Caco-2 (cell line): Measurements from ENCODE around the gene CPD. TPM values are rescaled to one million over a fixed set of nuclear protein-coding genes. Genes with fewer than 3 reads are reported as not detected.

Source experiments
- BruUV-seq: library from RNA; stranded (reverse); fragments of 400-500 nt; replicated peaks from 2 replicates; lab custom pipeline; 2021; lab: Mats Ljungman, UMichigan
- CTCF ChIA-PET: fragments of 300-600 bp; sonication (Branson Sonifier 250); formaldehyde crosslinking; loops from one replicate; lab custom pipeline; 2022; ENCODE audit warnings: antibody characterized with exemption; lab: Charles Lee
- POLR2A ChIA-PET: fragments of 300-600 bp; sonication (Branson Sonifier 250); formaldehyde crosslinking; loops from one replicate; lab custom pipeline; 2022; ENCODE audit warnings: antibody characterized with exemption; lab: Charles Lee
- DNase-seq, 2 experiments: peaks; one replicate each; pipeline versions ENCODE4 v3.0.0 to v3.0.0-alpha.2; 2020 to 2022
- H3K27me3 ChIP-seq: replicated peaks from 2 replicates; pipeline ENCODE4 v1.6.0; 2011; ENCODE audit warnings: low read length; ENCODE audit not compliant: control insufficient read depth, insufficient read depth
- H3K36me3 ChIP-seq: 2 replicates; pipeline ENCODE4 v1.5.1; 2011; ENCODE audit warnings: low read length; ENCODE audit not compliant: control insufficient read depth, insufficient read depth
- H3K4me1 ChIP-seq: fragments of 250-450 bp; sonication (Bioruptor Pico); 2 replicates; pipeline ENCODE4 v1.5.1; 2020; ENCODE audit warnings: mild to moderate bottlenecking
- H3K4me3 ChIP-seq: 2 replicates; pipeline ENCODE4 v1.5.1; 2011; ENCODE audit warnings: low read depth, mild to moderate bottlenecking, control low read depth, low read length
- H3K9me3 ChIP-seq: fragments of 250-450 bp; sonication (Bioruptor Pico); 2 replicates; pipeline ENCODE4 v1.5.1; 2020; ENCODE audit warnings: mild to moderate bottlenecking, moderate library complexity
- H3K27ac Mint-ChIP-seq: one replicate; pipeline ENCODE4 v1.8.0; 2022; ENCODE audit warnings: mixed read lengths; ENCODE audit not compliant: unreplicated experiment
- H3K27me3 Mint-ChIP-seq: one replicate; pipeline ENCODE4 v1.8.0; 2022; ENCODE audit warnings: mixed read lengths; ENCODE audit not compliant: insufficient read depth, unreplicated experiment
- H3K36me3 Mint-ChIP-seq: one replicate; pipeline ENCODE4 v1.8.0; 2022; ENCODE audit warnings: mild to moderate bottlenecking, mixed read lengths; ENCODE audit not compliant: insufficient read depth, unreplicated experiment
- H3K4me1 Mint-ChIP-seq: one replicate; pipeline ENCODE4 v1.8.0; 2022; ENCODE audit warnings: low read depth, mixed read lengths; ENCODE audit not compliant: unreplicated experiment
- H3K4me3 Mint-ChIP-seq: one replicate; pipeline ENCODE4 v1.8.0; 2022; ENCODE audit warnings: mild to moderate bottlenecking, moderate library complexity, mixed read lengths; ENCODE audit not compliant: unreplicated experiment
- H3K9me3 Mint-ChIP-seq: one replicate; pipeline ENCODE4 v1.8.0; 2022; ENCODE audit warnings: mixed read lengths; ENCODE audit not compliant: unreplicated experiment
- intact Hi-C: fragments of 100-400 bp; cut with micrococcal nuclease; formaldehyde crosslinking; loops from one replicate; pipeline ENCODE4 v1.10.0; 2022; ENCODE audit not compliant: unreplicated experiment
- total RNA-seq: library from RNA; stranded (reverse); gene quantifications from 2 replicates; pipeline ENCODE4 v1.2.3, GENCODE V29; 2022
- TF ChIP-seq, protein P1 (sequence below), 2 experiments: fragments of 200-600 bp in 1 of 2; IDR thresholded peaks; 1 replicate in 1 of 2; 2 replicates in 1 of 2; pipeline versions ENCODE4 v1.5.1 to v1.8.0; 2011 to 2022; ENCODE audit warnings: antibody characterized with exemption in 1 of 2, control low read depth in 1 of 2, inconsistent platforms in 1 of 2, low read depth in 1 of 2, low read length in 1 of 2, mild to moderate bottlenecking in 1 of 2, moderate library complexity in 1 of 2; ENCODE audit not compliant: insufficient read depth in 1 of 2, severe bottlenecking in 1 of 2, unreplicated experiment in 1 of 2

Gene CPD
- total RNA-seq, 1 experiment from 2014 or later, result 127 TPM

DNA sequence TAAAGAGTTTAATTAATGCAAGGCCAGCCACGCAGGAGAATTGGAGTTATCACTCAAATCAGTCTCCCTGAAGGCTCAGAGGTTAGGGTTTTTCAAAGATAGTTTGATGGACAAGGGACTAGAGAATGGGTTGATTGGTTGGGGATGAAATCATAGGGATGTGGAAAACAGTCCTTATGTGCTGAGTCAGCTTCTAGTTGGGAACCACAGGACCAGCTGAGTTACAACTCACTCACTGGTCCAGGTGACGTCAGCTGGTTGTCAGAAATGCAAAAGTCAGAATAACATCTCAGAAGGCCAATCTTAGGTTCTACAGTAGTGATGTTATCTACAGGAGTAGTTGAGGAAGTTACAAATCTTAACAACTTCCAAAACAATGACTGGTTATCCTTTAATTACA is 47.6 kb downstream of the CPD start:
- Histone ChIP-seq H3K36me3 (peaks cover 2% of the 10 kb centered on the region; the same call in 1 of the 2 replicates), H3K27me3 (no peaks in the 10 kb centered on the region), H3K9me3 (no peaks in the 10 kb centered on the region), H3K4me3 (no peak overlapping the region), H3K4me1 (peaks cover 16% of the 10 kb centered on the region)
- ChIA-PET CTCF (interaction anchor here (0.7 kb wide), 1 partner anchor 10 kb away, joined by 3 read pairs; no protein-coding TSS in a partner anchor), POLR2A (no interaction called here)
- H3K27me3 Mint-ChIP-seq, result no peaks in the 10 kb centered on the region
- DNase-seq, result no peak
- H3K4me3 Mint-ChIP-seq, result no peak overlapping the region
- no peaks in the 10 kb centered on the region for H3K9me3 Mint-ChIP-seq
- H3K27ac Mint-ChIP-seq, result no peak overlapping the region
- BruUV-seq, result no TSS peak
- intact Hi-C loops, result no loop called here
- H3K36me3 Mint-ChIP-seq, result peaks cover 54% of the 10 kb centered on the region
- TF ChIP-seq, protein P1, sequence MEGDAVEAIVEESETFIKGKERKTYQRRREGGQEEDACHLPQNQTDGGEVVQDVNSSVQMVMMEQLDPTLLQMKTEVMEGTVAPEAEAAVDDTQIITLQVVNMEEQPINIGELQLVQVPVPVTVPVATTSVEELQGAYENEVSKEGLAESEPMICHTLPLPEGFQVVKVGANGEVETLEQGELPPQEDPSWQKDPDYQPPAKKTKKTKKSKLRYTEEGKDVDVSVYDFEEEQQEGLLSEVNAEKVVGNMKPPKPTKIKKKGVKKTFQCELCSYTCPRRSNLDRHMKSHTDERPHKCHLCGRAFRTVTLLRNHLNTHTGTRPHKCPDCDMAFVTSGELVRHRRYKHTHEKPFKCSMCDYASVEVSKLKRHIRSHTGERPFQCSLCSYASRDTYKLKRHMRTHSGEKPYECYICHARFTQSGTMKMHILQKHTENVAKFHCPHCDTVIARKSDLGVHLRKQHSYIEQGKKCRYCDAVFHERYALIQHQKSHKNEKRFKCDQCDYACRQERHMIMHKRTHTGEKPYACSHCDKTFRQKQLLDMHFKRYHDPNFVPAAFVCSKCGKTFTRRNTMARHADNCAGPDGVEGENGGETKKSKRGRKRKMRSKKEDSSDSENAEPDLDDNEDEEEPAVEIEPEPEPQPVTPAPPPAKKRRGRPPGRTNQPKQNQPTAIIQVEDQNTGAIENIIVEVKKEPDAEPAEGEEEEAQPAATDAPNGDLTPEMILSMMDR (IDR thresholded peaks at IDR 0.05; ENCODE audit: insufficient read depth in 1 of 2, low read depth in 1 of 2, low read length in 1 of 2, severe bottlenecking in 1 of 2, unreplicated experiment in 1 of 2), result no peak
- peaks cover 3% of the 10 kb centered on the region for H3K4me1 Mint-ChIP-seq

DNA sequence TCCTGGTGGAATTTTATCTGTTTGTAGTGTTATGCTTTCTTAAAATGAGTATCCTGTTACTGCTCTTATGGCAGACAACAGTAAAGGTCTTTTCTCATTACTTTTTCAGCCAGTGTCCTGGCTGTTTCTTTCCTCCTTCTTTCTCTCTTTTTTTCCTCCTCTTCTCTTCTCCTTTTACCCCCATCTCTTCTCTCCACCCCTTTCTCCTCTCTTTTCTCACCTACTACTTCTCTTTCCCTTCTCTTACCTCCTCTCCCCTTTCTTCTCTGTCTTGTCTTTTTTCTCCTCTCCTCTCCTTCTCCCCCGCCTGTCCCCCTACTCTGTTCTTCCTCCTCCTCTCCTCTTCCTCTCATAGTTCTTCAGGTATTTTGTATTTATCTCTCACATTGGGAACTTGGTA is 48.9 kb downstream of the CPD start:
- CTCF ChIA-PET, result no interaction called here

DNA sequence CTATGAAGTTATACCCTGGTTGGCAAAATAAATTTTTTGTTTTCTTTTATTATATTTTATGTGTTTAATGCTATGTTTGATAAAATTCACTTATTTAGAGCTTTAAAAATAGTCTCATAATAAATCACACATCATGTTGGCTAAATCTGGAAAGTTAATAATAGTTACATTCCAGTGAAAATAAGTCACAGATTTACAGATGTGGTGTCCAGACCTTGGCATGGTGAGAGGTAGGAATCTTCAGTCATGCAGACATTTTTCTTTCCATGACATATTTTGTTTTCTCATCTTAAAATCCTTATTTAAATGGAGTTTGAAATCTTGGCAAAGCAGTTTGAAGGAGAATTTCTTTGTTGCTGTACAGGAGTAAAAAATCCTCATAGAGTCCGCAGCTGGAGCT is 50.4 kb downstream of the CPD start:
- H3K27ac Mint-ChIP-seq, result no peak overlapping the region
- no peaks in the 10 kb centered on the region for H3K27me3 ChIP-seq
- H3K27me3 Mint-ChIP-seq, result no peaks in the 10 kb centered on the region
- no peaks in the 10 kb centered on the region for H3K4me1 ChIP-seq
- H3K9me3 Mint-ChIP-seq, result no peaks in the 10 kb centered on the region
- no peaks in the 10 kb centered on the region for H3K4me1 Mint-ChIP-seq
- intact Hi-C loops, result no loop called here
- no peak for DNase-seq
- H3K4me3 Mint-ChIP-seq, result no peak overlapping the region
- peaks cover 62% of the 10 kb centered on the region for H3K36me3 Mint-ChIP-seq
- peaks cover under 1% of the 10 kb centered on the region; the same call in 1 of the 2 replicates for H3K36me3 ChIP-seq
- ChIA-PET POLR2A (no interaction called here), CTCF (no interaction called here)
- no peak overlapping the region for H3K4me3 ChIP-seq
- H3K9me3 ChIP-seq, result no peaks in the 10 kb centered on the region
- no TSS peak for BruUV-seq
- TF ChIP-seq, protein P1 (IDR thresholded peaks at IDR 0.05; ENCODE audit: insufficient read depth in 1 of 2, low read depth in 1 of 2, low read length in 1 of 2, severe bottlenecking in 1 of 2, unreplicated experiment in 1 of 2), result no peak

More for the DNA sequence above, 48.9 kb downstream of the CPD start:
- intact Hi-C loops, result no loop called here
- Mint-ChIP-seq H3K9me3 (no peaks in the 10 kb centered on the region), H3K27me3 (no peaks in the 10 kb centered on the region), H3K4me1 (no peaks in the 10 kb centered on the region), H3K36me3 (peaks cover 58% of the 10 kb centered on the region), H3K4me3 (no peak overlapping the region), H3K27ac (no peak overlapping the region)
- DNase-seq, result no peak
- no TSS peak for BruUV-seq
- Histone ChIP-seq H3K4me1 (peaks cover 3% of the 10 kb centered on the region), H3K9me3 (no peaks in the 10 kb centered on the region), H3K4me3 (no peak overlapping the region), H3K27me3 (no peaks in the 10 kb centered on the region), H3K36me3 (peaks cover 2% of the 10 kb centered on the region; the same call in 1 of the 2 replicates)
- TF ChIP-seq, protein P1 (IDR thresholded peaks at IDR 0.05; ENCODE audit: insufficient read depth in 1 of 2, low read depth in 1 of 2, low read length in 1 of 2, severe bottlenecking in 1 of 2, unreplicated experiment in 1 of 2), result no peak
- POLR2A ChIA-PET, result no interaction called here
